ENCODE data around the gene FOXC1.

GRCh38 chr6:1581120-1581991 lies 28.4 kb upstream of the FOXC1 start:
- TF ChIP-seq CTCF (IDR thresholded peaks at IDR 0.05) (no peak), EZH2 (IDR thresholded peaks at IDR 0.05; ENCODE audit: borderline replicate concordance, insufficient read depth, low read depth, low read length, poor library complexity, severe bottlenecking) (no peak)

Measured in B cell (primary cell).